Stimulated activated CD4-positive, alpha-beta T cell treated with anti-CD3 and anti-CD28 coated beads, Interleukin-2, amount 100 ng/mL, for 24 hours (primary cell): ENCODE results near the gene SOCS7.

Source experiments
- DNase-seq, 2 donors: peaks; one replicate each; pipeline ENCODE4 v3.0.0-alpha.2; 2020

The SOCS7 gene

GRCh38 chr17:38338535-38338934, 13.1 kb upstream of the SOCS7 start:
- no peak for DNase-seq

GRCh38 chr17:38339891-38340290, 11.8 kb upstream of the SOCS7 start:
- DNase-seq, result no peak

GRCh38 chr17:38341035-38341721, 10.5 kb upstream of the SOCS7 start:
- DNase-seq, result no peak

GRCh38 chr17:38342886-38343607, 8.6 kb upstream of the SOCS7 start:
- no peak for DNase-seq

- DNase-seq, result no peak
These were observed 7.8 kb upstream of the SOCS7 start, which contains the start of gene GPR179 for GRCh38 chr17:38343608-38344419. Gene GPR179, minus strand, starts transcription at chr17:38343956. Its CDS starts 167 bp downstream, at chr17:38343789.

GRCh38 chr17:38344420-38344745, 7.3 kb upstream of the SOCS7 start:
- DNase-seq, result no peak

- no peak for DNase-seq
These were observed 5.9 kb upstream of the SOCS7 start for GRCh38 chr17:38345743-38346142.

GRCh38 chr17:38349097-38349730, 2.4 kb upstream of the SOCS7 start:
- DNase-seq, result peak; percentile 88 to 89

GRCh38 chr17:38350035-38350434, 1.6 kb upstream of the SOCS7 start:
- no peak for DNase-seq

GRCh38 chr17:38352245-38353085, 821 bp downstream of the SOCS7 start:
- peak; percentile 28 to 33 for DNase-seq

- no peak for DNase-seq
These were observed 1.5 kb downstream of the SOCS7 start for GRCh38 chr17:38353086-38353604.

- DNase-seq, result no peak
These were observed 2.0 kb downstream of the SOCS7 start for GRCh38 chr17:38353668-38354067.

- DNase-seq, result no peak
These were observed 2.8 kb downstream of the SOCS7 start for GRCh38 chr17:38354466-38354865.

- no peak for DNase-seq
These were observed 3.6 kb downstream of the SOCS7 start for GRCh38 chr17:38355251-38355650.

GRCh38 chr17:38357486-38358123, 6.0 kb downstream of the SOCS7 start:
- no peak for DNase-seq

- DNase-seq, result no peak
These were observed 7.2 kb downstream of the SOCS7 start for GRCh38 chr17:38358586-38359513.

- DNase-seq, result no peak
These were observed 10.2 kb downstream of the SOCS7 start for GRCh38 chr17:38361694-38362465.

GRCh38 chr17:38363016-38363415, 11.4 kb downstream of the SOCS7 start:
- no peak for DNase-seq

GRCh38 chr17:38364741-38365140, 13.1 kb downstream of the SOCS7 start:
- no peak for DNase-seq
